HG02642 (cell line): ENCODE data around the gene RNASE8.

ENCODE experiments used
- ATAC-seq: cut with Tn5 transposase; IDR thresholded peaks from one replicate; pipeline ENCODE4 v1.9.1; 2021; ENCODE audit warnings: mild to moderate bottlenecking; ENCODE audit not compliant: unreplicated experiment, poor library complexity

Gene RNASE8

GRCh38 chr14:21071225-21072030, 13.8 kb downstream of the RNASE8 start:
- peak; percentile 70 for ATAC-seq

DNA sequence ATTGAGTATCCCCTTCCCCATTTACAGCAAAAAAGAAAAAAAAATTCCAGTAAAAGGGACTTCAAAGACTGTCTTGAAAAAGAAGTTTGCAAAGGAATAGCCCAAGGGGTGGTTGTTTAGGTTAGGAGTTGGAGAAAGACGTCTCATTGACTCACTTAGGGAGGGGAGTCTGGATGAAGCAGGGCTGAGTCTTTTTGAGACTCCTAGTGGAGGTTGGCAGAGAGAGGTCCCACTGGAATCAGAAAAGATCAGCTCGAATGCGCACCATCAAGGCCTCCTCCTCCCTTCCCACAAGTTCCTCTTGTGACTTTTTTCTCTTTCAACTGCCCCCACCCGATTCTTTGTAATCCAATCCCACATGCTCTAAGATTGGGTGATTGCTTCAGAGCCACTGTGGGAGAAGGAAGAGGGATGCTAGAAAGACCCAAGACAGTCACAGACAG, 14.4 kb downstream of the RNASE8 start:
- ATAC-seq = no peak

DNA sequence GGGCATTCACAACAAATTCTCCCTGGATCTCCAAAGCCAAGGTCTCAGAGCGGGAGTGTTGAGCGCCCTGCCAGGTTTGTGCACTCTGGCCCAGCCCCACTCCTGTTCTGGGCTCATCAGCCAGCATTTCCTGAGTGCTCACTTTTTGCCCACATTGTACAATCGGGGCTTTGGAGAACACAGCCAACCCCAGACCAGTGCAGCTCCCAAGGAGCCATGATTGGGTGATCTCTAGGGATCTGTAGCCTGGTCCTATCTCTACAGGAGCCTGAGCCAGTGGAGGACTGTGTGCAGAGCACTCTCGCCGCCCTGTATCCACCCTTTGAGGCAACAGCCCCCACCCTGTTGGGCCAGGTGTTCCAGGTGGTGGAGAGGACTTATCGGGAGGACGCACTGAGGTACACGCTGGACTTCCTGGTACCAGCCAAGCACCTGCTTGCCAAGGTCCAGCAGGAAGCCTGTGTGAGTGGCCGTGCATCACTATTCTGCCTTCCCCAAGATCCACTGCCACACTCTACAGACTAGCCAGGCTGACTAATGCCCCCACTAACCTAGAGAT, 15.2 kb downstream of the RNASE8 start:
- ATAC-seq = no peak

DNA sequence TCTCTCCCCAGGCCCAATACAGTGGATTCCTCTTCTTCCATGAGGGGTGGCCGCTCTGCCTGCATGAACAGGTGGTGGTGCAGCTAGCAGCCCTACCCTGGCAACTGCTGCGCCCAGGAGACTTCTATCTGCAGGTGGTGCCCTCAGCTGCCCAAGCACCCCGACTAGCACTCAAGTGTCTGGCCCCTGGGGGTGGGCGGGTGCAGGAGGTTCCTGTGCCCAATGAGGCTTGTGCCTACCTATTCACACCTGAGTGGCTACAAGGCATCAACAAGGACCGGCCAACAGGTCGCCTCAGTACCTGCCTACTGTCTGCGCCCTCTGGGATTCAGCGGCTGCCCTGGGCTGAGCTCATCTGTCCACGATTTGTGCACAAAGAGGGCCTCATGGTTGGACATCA, 16.3 kb downstream of the RNASE8 start:
- no peak for ATAC-seq

DNA sequence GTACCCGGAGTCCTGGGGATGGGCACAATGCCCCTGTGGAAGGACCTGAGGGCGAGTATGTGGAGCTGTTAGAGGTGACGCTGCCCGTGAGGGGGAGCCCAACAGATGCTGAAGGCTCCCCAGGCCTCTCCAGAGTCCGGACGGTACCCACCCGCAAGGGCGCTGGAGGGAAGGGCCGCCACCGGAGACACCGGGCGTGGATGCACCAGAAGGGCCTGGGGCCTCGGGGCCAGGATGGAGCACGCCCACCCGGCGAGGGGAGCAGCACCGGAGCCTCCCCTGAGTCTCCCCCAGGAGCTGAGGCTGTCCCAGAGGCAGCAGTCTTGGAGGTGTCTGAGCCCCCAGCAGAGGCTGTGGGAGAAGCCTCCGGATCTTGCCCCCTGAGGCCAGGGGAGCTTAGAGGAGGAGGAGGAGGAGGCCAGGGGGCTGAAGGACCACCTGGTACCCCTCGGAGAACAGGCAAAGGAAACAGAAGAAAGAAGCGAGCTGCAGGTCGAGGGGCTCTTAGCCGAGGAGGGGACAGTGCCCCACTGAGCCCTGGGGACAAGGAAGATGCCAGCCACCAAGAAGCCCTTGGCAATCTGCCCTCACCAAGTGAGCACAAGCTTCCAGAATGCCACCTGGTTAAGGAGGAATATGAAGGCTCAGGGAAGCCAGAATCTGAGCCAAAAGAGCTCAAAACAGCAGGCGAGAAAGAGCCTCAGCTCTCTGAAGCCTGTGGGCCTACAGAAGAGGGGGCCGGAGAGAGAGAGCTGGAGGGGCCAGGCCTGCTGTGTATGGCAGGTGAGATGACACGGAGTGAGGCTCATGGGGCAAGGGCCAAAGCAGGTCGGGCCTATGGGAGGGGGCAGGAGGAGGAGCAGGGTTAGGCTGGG, 17.0 kb downstream of the RNASE8 start:
- ATAC-seq = no peak

DNA sequence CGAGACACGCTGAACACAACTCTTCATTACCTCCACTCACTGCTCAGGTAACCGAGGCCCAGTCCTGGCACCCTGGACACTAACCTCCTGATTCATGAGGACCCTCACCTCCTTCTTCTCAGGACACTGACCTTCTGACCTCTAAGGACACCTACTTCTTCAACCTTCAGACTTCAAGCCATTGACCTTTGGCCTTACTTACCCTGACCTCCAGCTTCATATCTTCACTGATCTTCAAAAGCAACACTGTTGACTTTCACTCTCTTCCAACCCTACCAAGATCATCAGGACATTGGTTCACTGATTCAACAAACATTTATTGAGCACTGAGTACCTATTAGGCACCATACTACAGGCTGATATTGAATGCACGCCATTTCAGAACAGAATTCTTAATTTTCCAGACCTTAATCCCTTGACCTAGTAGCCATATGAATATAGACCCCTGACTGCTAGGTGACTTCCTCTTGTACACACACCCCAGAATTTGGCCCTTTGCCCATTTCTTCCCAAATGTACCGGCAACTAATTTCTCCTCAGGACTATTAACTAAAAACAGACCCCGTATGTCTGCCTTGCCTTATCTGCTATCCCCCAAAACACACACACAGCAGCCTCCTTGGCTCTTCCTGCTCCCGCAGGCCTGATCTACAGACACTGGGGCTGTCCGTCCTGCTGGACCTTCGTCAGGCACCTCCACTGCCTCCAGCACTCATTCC, 18.3 kb downstream of the RNASE8 start:
- no peak for ATAC-seq

DNA sequence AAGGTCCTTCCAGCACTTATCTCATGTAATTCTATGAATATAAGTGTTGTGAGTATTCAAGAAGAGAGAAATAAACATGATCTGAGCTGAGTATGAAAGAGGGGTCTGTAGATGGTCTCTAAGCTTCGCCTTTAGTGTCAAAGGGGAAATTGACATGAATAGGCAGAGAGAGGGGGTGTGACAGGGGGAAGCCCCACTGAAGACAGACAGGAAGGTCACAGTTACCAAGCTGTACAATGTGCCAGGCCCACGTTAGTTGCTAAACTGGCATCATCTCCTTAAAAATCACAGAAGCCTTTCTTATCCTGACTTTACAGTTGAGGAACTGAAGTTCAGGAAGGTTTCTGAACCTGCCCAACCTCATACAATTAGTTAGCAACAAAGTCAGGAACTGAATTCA, 20.1 kb downstream of the RNASE8 start:
- ATAC-seq = no peak

DNA sequence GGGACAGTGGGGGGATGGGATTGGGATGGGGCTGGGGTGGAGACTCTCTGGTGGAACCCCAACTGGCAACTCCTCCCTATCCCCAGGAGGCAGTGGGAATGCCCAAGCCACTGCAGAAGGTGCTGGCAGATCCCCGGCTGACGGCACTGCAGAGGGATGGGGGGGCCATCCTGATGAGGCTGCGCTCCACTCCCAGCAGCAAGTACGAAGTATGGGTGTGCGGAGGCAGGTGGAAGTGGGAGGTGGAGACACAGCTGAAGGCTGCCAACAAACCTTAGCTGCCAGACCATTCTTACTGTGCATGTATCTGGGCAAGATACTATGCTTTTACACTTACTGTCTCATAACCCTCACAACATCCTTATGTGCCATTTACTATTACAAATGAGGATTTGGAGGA, 20.7 kb downstream of the RNASE8 start:
- no peak for ATAC-seq

GRCh38 chr14:21078726-21079125, 21.1 kb downstream of the RNASE8 start:
- ATAC-seq = no peak

DNA sequence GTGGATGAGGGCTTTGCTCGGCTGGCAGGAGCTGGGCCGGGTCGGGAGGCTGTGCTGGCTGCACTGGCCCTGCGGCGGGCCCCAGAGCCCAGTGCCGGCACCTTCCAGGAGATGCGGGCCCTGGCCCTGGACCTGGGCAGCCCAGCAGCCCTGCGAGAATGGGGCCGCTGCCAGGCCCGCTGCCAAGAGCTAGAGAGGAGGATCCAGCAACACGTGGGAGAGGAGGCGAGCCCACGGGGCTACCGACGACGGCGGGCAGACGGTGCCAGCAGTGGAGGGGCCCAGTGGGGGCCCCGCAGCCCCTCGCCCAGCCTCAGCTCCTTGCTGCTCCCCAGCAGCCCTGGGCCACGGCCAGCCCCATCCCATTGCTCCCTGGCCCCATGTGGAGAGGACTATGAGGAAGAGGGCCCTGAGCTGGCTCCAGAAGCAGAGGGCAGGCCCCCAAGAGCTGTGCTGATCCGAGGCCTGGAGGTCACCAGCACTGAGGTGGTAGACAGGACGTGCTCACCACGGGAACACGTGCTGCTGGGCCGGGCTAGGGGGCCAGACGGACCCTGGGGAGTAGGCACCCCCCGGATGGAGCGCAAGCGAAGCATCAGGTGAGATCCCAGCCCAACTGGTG, 24.0 kb downstream of the RNASE8 start:
- no peak for ATAC-seq

DNA sequence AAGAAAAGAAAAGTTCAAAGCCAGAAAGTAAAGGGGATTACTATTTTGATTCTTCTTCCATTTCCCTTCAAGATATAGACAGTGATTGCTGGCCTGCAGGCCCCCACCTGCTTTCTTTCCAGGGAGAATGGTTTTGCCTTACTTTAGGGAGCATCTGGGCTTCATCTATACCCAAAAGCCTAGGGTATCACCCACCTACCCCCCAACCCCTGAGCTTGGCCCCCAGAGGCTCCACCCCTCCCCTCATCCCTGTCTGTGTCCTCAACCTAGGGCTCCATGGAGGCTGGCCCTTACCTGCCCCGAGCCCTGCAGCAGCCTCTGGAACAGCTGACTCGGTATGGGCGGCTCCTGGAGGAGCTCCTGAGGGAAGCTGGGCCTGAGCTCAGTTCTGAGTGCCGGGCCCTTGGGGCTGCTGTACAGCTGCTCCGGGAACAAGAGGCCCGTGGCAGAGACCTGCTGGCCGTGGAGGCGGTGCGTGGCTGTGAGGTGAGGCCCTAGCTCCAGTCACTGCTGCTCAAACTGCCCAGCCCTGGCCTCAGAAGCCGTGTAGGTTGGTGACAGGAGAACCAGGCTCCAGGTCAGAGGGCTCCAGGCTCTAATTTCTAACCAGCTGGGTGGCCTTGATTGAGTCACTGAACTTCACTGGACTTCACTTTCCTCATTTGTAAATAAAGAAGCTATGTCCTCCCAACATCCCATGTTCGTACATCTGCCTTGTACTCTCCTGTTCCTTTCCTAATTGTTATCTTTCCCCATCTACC, 26.1 kb downstream of the RNASE8 start:
- no peak for ATAC-seq

GRCh38 chr14:21084396-21084795, 26.8 kb downstream of the RNASE8 start:
- no peak for ATAC-seq

DNA sequence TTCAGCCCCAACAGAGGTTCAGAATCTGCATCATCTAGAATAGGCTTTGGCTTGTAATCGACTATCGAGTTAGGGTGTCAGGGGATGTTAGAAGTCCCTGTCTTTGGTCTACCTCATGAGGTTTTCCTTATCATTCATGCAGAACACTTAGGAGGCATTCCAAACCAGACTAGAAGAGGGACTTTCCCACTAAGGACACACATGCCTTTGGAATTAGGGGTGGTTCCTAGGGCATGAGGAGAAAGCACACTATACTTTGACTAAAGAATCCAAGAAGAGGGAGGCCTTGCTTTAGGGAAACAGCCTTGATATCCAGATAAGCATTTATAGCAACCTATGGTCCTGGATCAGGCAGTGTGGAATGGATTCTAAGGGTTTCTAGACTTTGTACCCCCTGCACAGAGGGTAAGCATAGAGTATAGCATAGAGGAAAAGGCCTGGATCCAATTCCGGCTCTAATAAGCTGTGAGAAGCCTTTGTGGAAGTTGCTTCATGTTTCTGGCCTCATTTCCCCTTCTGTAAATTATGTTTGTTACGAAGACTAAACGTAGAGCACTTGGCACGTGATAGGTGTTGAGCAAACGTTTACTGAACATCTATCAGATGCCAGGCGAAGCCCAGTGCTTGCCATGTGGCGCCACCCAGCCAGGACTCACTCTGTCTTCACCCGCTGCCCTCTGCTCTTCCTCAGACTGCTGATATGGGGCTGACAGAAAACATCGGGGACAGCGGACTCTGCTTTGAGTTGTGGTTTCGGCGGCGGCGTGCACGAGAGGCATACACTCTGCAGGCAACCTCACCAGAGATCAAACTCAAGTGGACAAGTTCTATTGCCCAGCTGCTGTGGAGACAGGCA, 27.6 kb downstream of the RNASE8 start:
- no peak for ATAC-seq

DNA sequence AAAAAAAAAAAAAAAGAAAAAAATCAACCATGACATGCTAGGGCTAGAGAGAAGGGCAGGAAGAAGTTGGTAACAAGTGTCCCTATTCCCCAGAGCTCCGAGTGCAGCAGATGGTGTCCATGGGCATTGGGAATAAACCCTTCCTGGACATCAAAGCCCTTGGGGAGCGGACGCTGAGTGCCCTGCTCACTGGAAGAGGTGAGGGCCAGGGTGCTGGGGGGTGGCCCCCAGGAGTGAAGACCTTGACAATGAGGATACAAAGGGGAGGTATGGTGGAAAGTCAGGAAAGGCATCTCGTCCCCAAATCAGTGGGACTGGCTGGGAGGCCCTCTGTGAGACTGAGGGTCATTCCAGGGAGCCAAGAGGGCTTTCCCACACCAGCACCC, 29.3 kb downstream of the RNASE8 start:
- ATAC-seq = no peak

DNA sequence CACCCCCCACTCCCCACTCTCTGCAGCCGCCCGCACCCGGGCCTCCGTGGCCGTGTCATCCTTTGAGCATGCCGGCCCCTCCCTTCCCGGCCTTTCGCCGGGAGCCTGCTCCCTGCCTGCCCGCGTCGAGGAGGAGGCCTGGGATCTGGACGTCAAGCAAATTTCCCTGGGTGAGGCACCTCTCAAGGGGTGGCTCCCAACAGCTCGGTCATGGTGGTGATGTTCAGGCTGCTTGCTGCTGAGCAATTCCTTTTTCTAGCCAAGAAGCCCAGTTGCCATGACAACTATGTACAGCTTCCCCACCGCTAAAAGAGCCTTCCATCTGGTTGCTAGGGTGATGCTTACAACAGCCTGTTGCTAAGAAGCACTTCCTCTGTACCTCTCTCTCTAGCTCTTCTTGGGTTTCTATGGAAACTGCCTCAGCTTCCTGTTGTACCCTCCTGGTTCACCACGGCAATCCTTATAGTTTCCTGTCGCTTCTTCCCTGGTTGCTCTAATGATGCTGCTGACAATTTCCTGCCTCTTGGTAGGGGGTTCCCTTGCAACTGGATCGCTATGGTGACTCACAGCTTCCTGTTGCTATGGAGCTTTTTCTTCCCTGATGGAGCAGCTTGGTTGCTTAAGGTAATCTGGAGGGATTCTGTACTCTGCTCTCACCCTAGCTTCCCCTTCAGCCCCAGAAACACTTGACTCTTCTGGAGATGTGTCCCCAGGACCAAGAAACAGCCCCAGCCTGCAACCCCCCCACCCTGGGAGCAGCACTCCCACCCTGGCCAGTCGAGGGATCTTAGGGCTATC, 29.9 kb downstream of the RNASE8 start:
- no peak for ATAC-seq

- ATAC-seq = no peak
These were observed 31.1 kb downstream of the RNASE8 start for GRCh38 chr14:21088687-21089086.

DNA sequence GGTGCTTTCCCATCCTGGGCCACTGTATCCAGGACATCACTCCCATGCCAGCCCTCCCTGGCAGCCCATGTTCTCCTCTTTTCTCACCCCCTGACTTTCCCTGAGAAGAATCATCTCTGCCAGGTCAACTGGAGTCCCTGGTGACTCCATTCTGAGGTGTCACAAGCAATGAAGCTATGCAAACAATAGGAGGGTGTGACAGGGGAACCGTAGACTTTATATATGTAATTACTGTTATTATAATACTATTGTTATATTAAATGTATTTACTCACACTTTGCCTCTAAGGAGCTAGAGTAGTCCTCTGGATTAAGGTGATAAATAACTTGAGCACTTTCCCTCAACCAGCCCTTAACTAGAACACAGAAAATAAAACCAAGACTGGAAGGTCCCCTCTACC, 31.6 kb downstream of the RNASE8 start:
- ATAC-seq = no peak

GRCh38 chr14:21089877-21090193, 32.2 kb downstream of the RNASE8 start:
- ATAC-seq = no peak
